ENCODE results near the gene PCBD1.

The PCBD1 gene

GRCh38 chr10:70935125-70935625, 46.8 kb upstream of the PCBD1 start:
- no peaks in the 10 kb centered on the region for H3K27me3 ChIP-seq (ENCODE audit: low read depth, low read length)
- H3K4me1 ChIP-seq (ENCODE audit: low read length) = no peaks in the 10 kb centered on the region
- H3K4me2 ChIP-seq (ENCODE audit: low read length) = no peak overlapping the region
- no peak overlapping the region for H3K9ac ChIP-seq (ENCODE audit: low read length)
- H3K36me3 ChIP-seq (replicated peaks; ENCODE audit: low read depth, low read length) = no peaks in the 10 kb centered on the region
- no peaks in the 10 kb centered on the region for H3K9me3 ChIP-seq (ENCODE audit: insufficient read depth, low read length)
- no peak overlapping the region for H3K4me3 ChIP-seq (ENCODE audit: low read length)
- no peak overlapping the region for H3K27ac ChIP-seq (ENCODE audit: low read length)
- no peaks in the 10 kb centered on the region for H4K20me1 ChIP-seq (ENCODE audit: insufficient read depth, low read length)
- TF ChIP-seq CTCF (IDR thresholded peaks at IDR 0.05; ENCODE audit: low read depth, low read length) (no peak), EZH2phosphoT487 (IDR thresholded peaks at IDR 0.05; ENCODE audit: low read depth) (no peak)
- no peaks in the 10 kb centered on the region for H3K79me2 ChIP-seq (ENCODE audit: low read length)
- H2AFZ ChIP-seq (ENCODE audit: low read depth, low read length) = no peak overlapping the region

- Histone ChIP-seq H3K4me1 (ENCODE audit: low read length) (no peaks in the 10 kb centered on the region), H3K9me3 (ENCODE audit: insufficient read depth, low read length) (no peaks in the 10 kb centered on the region), H3K36me3 (replicated peaks; ENCODE audit: low read depth, low read length) (no peaks in the 10 kb centered on the region), H3K4me2 (ENCODE audit: low read length) (no peak overlapping the region), H3K27ac (ENCODE audit: low read length) (no peak overlapping the region), H3K9ac (ENCODE audit: low read length) (no peak overlapping the region), H2AFZ (ENCODE audit: low read depth, low read length) (no peak overlapping the region), H3K79me2 (ENCODE audit: low read length) (no peaks in the 10 kb centered on the region), H3K4me3 (ENCODE audit: low read length) (no peak overlapping the region), H3K27me3 (ENCODE audit: low read depth, low read length) (no peaks in the 10 kb centered on the region), H4K20me1 (ENCODE audit: insufficient read depth, low read length) (no peaks in the 10 kb centered on the region)
- TF ChIP-seq EZH2phosphoT487 (IDR thresholded peaks at IDR 0.05; ENCODE audit: low read depth) (no peak), CTCF (IDR thresholded peaks at IDR 0.05; ENCODE audit: low read depth, low read length) (no peak)
Measured at GRCh38 chr10:70934701-70935100, 46.3 kb upstream of the PCBD1 start.

- TF ChIP-seq CTCF (IDR thresholded peaks at IDR 0.05; ENCODE audit: low read depth, low read length) = no peak
- no peak for TF ChIP-seq EZH2phosphoT487 (IDR thresholded peaks at IDR 0.05; ENCODE audit: low read depth)
- no peaks in the 10 kb centered on the region for H3K79me2 ChIP-seq (ENCODE audit: low read length)
- no peak overlapping the region for H3K9ac ChIP-seq (ENCODE audit: low read length)
- no peaks in the 10 kb centered on the region for H3K27me3 ChIP-seq (ENCODE audit: low read depth, low read length)
- H3K4me2 ChIP-seq (ENCODE audit: low read length) = no peak overlapping the region
- no peaks in the 10 kb centered on the region for H3K36me3 ChIP-seq (replicated peaks; ENCODE audit: low read depth, low read length)
- H3K4me1 ChIP-seq (ENCODE audit: low read length) = no peaks in the 10 kb centered on the region
- no peaks in the 10 kb centered on the region for H3K9me3 ChIP-seq (ENCODE audit: insufficient read depth, low read length)
- H2AFZ ChIP-seq (ENCODE audit: low read depth, low read length) = no peak overlapping the region
- H3K4me3 ChIP-seq (ENCODE audit: low read length) = no peak overlapping the region
- H4K20me1 ChIP-seq (ENCODE audit: insufficient read depth, low read length) = no peaks in the 10 kb centered on the region
- H3K27ac ChIP-seq (ENCODE audit: low read length) = no peak overlapping the region
Measured at GRCh38 chr10:70932392-70933196, 44.2 kb upstream of the PCBD1 start.

GRCh38 chr10:70931168-70931815, 42.9 kb upstream of the PCBD1 start:
- Histone ChIP-seq H3K9ac (ENCODE audit: low read length) (no peak overlapping the region), H3K27ac (ENCODE audit: low read length) (no peak overlapping the region), H3K4me3 (ENCODE audit: low read length) (no peak overlapping the region), H3K4me1 (ENCODE audit: low read length) (no peaks in the 10 kb centered on the region), H3K27me3 (ENCODE audit: low read depth, low read length) (no peaks in the 10 kb centered on the region), H3K36me3 (replicated peaks; ENCODE audit: low read depth, low read length) (no peaks in the 10 kb centered on the region), H2AFZ (ENCODE audit: low read depth, low read length) (no peak overlapping the region), H4K20me1 (ENCODE audit: insufficient read depth, low read length) (no peaks in the 10 kb centered on the region), H3K4me2 (ENCODE audit: low read length) (no peak overlapping the region), H3K79me2 (ENCODE audit: low read length) (no peaks in the 10 kb centered on the region), H3K9me3 (ENCODE audit: insufficient read depth, low read length) (no peaks in the 10 kb centered on the region)
- TF ChIP-seq EZH2phosphoT487 (IDR thresholded peaks at IDR 0.05; ENCODE audit: low read depth) = no peak
- TF ChIP-seq CTCF (IDR thresholded peaks at IDR 0.05; ENCODE audit: low read depth, low read length) = no peak
